NOMO-1 treated with dmso at 0.1 percent for 144 hours (cell line): ENCODE results near the gene TMEM143.
"Not testable (repeated sequence)": the region's sequence is repeated elsewhere in the genome, so short reads cannot be mapped to it uniquely, and the experiment has no call there.

ENCODE experiments used
- DNase-seq: peaks from one replicate; lab custom pipeline; 2025; ENCODE audit not compliant: unreplicated experiment; lab: John Stamatoyannopoulos, UW

TMEM143 gene

GRCh38 chr19:48363810-48364597 is at the start of gene TMEM143, which contains the start of gene SYNGR4:
TMEM143 (minus strand) TSS chr19:48363940; CDS start chr19:48363920, 20 bp downstream.
SYNGR4 (plus strand) TSS chr19:48364367; CDS start chr19:48365843, 1,476 bp downstream.
- peak; percentile 99 for DNase-seq

GRCh38 chr19:48405850-48406249 is 42.1 kb upstream of the TMEM143 start:
- DNase-seq: no peak

DNA sequence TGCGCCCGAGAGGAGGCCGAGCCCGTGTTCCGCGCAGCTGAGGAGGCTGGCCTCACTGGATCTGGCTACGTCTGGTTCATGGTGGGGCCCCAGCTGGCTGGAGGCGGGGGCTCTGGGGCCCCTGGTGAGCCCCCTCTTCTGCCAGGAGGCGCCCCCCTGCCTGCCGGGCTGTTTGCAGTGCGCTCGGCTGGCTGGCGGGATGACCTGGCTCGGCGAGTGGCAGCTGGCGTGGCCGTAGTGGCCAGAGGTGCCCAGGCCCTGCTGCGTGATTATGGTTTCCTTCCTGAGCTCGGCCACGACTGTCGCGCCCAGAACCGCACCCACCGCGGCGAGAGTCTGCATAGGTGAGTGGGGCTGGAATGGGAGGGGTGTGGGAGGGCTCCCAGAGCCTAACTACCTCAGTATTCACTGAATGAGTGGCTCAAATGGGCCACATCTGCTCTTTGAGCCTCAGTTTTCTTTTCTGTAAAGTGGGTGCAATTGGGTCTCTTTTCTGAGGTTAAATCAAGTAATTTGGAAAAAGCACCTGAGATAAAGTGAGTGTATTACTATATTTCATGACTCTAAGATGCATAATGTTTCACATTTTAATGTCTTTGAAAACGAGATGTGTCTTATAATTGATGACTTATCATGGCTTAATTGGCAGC is 41.4 kb upstream of the TMEM143 start:
- DNase-seq: no peak

DNA sequence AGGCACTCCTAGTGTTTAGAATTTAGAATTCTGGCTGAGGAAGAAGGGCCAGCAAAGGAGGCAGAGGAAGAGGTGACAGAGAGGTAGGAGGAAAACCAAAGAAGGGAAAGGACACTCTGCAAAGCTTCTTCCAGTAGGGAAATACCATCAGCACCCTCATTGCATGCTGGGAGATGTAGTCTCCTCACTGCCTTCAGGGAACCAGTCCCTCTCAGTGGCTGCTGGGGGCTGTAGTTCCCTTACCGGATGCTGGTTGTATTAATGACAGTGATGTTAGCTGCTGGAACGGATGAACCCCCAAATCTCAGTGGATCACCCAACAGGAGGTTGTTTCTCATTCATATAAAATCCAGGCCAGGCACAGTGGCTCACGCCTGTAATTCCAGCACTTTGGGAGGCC is 39.9 kb upstream of the TMEM143 start:
- no peak for DNase-seq

DNA sequence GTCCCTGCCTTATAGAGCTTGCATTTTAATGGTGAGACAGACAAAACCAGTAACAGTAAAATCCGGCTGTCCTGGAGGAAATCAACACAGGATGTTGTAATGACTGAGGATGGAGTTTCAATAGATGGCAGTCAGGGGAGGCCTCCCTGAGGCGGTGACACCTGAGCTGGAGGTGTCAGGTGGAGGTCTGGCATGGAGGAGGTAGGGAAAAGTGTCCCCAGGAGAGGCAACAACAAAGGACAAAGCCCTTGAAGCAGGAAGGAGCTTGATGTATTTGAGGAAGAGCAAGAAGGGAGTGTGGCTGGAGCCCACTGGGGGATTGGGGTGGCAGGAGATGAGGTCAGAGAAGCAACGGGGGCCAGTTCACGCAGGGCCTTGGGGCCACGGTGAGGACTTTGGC is 37.5 kb upstream of the TMEM143 start:
- no peak for DNase-seq

DNA sequence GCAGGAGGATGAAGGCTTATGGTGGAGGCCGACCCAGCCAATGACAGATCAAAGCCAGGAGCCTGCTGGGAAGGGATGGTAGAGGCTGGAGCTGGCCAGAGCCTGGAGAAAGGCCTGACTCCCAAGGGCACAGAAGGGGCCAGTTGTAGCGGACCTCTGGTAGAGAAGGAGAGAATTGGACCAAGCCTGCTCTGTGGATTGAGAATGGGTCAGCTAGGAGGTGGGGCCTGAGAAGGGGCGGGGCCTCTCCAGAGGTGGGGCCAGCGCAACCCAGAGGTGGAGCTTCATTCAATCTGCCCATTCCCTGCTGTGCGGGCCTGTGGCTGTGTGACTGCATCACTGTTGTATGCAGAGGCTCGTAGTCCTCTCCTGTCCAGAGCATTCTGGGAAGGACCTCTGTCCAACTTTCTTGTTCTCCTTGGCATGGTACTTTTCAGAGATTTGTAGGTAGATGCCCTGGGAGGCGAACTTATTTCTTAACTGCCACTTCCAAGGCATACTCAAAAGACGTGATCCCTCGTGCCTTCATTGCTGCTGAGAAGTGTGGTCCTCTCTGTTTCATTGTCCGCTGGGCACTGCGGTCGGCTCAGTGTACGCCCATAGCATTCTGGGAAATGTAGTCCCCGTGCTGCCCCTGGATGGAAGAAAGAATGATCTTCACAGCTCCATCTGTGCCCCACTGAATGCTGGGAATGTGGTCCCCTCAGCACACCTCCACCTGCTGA is 36.4 kb upstream of the TMEM143 start:
- no peak for DNase-seq

DNA sequence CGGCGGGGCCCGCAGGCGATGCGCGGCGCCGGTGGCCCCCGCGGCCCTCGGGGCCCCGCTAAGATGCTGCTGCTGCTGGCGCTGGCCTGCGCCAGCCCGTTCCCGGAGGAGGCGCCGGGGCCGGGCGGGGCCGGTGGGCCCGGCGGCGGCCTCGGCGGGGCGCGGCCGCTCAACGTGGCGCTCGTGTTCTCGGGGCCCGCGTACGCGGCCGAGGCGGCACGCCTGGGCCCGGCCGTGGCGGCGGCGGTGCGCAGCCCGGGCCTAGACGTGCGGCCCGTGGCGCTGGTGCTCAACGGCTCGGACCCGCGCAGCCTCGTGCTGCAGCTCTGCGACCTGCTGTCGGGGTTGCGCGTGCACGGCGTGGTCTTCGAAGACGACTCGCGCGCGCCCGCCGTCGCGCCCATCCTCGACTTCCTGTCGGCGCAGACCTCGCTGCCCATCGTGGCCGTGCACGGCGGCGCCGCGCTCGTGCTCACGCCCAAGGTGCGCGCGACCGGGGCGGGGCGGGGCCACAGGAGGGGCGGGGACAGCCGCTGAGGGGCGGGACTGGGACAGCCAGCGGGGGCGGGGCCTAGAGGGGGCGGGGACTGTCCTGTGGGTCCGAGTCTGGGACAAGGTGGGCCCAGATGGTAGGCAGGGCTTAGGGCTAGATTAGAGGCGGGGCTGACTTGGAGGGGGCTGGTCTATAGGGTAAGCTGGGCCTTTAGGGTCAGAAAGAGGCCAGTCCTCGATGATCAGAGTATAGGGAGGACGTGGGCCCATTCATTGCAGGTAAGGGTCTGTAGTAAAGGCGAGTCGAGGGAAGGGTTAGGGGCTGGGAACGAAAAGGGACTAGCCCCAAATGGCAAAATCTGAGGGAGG is 34.9 kb upstream of the TMEM143 start:
- peak; percentile 92 for DNase-seq

GRCh38 chr19:48398102-48398374 is 34.3 kb upstream of the TMEM143 start:
- no peak for DNase-seq

GRCh38 chr19:48397263-48398101 is 33.7 kb upstream of the TMEM143 start:
- DNase-seq: no peak

DNA sequence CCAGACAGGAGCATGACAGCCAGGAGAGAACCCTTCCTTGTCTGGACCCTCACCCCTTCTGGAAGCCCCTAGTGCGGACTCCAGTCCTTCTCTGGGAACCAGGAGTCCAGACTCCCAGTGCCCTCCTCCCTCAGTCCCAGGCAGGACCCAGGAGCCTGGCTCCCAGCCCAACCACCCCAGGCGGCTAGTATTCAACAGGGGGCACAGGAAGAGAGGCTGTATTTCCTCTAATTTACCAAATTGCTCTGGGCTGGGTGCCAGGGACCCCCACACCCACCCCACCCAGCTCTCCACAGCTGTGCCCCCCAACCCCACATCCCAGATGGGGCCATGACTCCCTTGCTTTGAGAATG is 33.1 kb upstream of the TMEM143 start:
- DNase-seq: no peak

DNA sequence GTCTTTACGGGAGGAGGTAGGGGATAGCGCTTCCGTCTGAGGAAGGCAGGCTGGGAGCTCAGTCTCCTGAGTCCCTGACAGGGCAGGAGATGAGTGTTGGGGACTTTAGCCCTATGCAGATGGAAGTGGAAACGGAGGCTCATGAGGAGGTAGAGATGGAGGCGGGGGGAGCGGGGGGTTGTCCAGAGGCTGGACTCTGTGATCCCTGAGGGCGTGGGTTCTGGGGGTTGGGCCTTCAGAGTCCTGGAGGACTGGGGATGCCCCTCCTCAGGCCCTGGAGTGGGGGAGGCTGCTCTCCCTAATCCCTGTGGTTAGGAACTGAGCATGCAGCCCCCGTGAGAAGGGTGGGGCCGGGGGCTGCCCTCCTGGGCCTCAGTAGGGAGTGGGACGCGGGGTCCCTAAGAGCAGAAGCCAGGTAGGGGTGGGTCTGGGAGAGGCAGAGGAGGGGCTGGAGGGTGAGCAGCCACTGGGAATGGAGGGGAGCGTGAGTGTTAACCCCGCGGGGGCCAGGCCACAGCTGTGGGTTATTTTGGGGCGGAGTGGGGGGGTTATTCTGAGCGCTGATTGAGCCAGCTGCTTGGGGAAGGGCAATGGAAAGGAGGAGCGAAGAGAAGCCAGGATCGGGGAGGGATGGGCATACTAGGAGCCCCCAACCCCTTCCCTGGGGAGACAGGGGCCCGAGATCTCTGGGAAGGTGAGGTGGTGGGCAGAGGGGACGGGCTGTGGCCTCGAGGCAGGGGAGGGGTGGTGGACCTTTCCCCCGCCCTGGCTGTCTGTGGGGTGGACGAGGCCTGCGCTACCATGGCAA is 32.5 kb upstream of the TMEM143 start:
- DNase-seq: no peak

DNA sequence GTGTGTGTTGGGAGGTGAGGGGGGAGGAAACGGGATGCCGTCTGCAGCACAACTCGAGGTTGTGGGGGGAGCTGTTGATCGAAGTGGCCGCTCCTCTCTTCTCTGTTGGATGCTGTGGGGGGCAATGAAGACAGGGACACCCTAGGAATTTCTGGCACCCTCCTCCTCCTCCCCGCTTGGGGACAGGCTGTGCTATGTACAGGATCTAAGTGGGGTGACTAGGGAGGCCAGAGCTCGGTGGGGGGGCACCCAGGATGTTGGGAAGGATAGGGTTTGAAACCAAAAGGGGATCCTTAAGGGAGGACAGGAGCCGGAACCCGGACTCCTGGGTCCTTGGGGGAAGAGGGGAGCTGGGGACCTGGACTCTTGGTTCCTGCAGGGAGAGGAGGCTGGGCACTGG is 31.8 kb upstream of the TMEM143 start:
- DNase-seq: no peak

DNA sequence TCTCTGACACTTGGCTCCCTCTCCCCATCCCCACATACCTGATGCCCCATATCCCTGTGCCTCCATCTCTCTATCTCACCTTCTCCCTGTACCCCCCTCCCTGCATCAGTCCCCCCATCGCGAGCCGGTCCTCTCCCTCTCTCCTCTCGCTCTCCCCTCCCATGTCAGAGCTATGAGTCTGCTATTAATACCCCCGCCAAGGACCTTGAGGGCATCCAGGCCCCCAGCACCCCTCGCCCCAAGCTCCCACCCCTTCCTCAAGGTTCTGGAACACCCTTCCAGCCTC is 31.4 kb upstream of the TMEM143 start:
- no peak for DNase-seq

- DNase-seq: no peak
Measured at GRCh38 chr19:48394331-48395169, 30.8 kb upstream of the TMEM143 start.

GRCh38 chr19:48393559-48394330 is 30.0 kb upstream of the TMEM143 start, which contains the start of gene GRIN2D:
GRIN2D (plus strand) TSS chr19:48393668; CDS start chr19:48398393, 4,725 bp downstream.
- DNase-seq: no peak

DNA sequence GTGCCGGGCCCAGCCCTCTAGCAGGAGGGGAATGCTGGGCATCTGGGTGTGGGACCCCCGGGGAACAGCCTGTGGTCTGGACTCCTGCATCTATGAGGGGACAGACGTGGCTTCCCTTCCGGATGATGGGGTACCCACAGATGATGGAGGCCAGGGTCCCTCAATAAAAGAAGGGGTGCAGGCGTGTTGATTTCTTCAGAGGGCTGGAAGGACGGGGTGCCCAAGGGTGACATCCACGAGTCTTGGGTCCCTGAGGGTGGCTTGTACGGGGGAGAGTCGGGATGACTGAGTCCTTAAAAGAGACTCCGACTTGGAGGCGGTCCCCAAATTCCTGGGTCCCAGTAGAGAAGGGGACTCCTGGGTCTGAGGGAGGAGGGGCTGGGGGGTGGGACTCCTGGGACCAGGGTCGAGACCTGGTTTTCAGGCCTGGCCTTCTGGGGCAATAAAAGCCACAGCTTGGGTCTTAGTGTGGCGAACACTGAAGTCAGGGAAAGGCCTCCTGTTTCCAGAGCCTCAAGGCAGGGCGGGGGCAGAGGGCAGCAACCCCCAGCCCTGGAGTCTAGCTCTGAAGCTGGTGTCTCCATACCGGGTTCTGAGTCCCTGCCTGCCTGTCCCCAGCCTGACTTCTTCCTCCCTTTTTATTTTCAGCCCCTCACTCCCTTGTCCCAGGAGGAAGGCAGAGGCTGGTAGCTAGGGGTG is 29.3 kb upstream of the TMEM143 start:
- DNase-seq: no peak

- DNase-seq: not testable (repeated sequence)
Measured at GRCh38 chr19:48392006-48392344, 28.2 kb upstream of the TMEM143 start.
